ENCODE measurements around the gene TSPAN10. TPM values are rescaled to one million over a fixed set of nuclear protein-coding genes. Genes with fewer than 3 reads are reported as not detected.

TSPAN10 gene
- total RNA-seq, 1 experiment from 2014 or later = 0.47 TPM

- Histone ChIP-seq H3K4me1 (replicated peaks) (peaks cover 29% of the 10 kb centered on the region), H3K4me3 (no peak overlapping the region), H3K36me3 (peaks cover 61% of the 10 kb centered on the region), H3K27me3 (replicated peaks) (no peaks in the 10 kb centered on the region), H3K27ac (no peak overlapping the region), H3K9me3 (replicated peaks) (no peaks in the 10 kb centered on the region)
- DNase-seq (ENCODE audit: low read depth in 1 of 2, low spot score in 2 of 2) = peak; percentile 57 to 87
Observed at GRCh38 chr17:81681672-81682071, 44.7 kb downstream of the TSPAN10 start.

- H3K27me3 ChIP-seq (replicated peaks) = no peaks in the 10 kb centered on the region
- H3K27ac ChIP-seq = peak overlapping the region; percentile 56
- peak overlapping the region; percentile 98 for H3K4me3 ChIP-seq
- H3K36me3 ChIP-seq = peaks cover 69% of the 10 kb centered on the region
- H3K4me1 ChIP-seq (replicated peaks) = peaks cover 29% of the 10 kb centered on the region
- DNase-seq (ENCODE audit: low read depth in 1 of 2, low spot score in 2 of 2) = peak in 1 of 2 experiments; percentile 46
- H3K9me3 ChIP-seq (replicated peaks) = no peaks in the 10 kb centered on the region
Observed at GRCh38 chr17:81682565-81683207, 45.7 kb downstream of the TSPAN10 start.

DNA sequence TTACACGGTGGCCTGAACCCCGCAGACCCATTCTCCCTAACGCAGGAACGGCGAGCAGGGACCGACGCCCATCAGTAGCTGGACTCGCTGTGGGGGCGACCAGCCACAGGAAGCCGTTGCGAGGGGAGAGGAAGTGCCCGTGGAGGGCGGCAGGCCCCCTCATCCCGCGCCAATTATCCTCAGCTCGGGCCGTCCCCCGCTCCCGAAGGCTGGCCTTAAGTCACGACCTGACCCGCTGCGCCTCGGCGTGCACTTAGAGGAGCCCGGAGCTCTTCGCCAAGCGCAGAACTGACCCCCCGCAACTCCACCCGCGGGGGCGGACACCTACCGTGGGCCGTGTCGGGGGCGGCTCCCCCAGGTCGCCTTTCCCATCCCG, 46.2 kb downstream of the TSPAN10 start:
- no peaks in the 10 kb centered on the region for H3K27me3 ChIP-seq (replicated peaks)
- peaks cover 29% of the 10 kb centered on the region for H3K4me1 ChIP-seq (replicated peaks)
- H3K9me3 ChIP-seq (replicated peaks) = no peaks in the 10 kb centered on the region
- peak; percentile 62 to 63 for DNase-seq (ENCODE audit: low read depth in 1 of 2, low spot score in 2 of 2)
- H3K4me3 ChIP-seq = peak overlapping the region; percentile 98
- peaks cover 74% of the 10 kb centered on the region for H3K36me3 ChIP-seq
- peak overlapping the region; percentile 56 for H3K27ac ChIP-seq

DNA sequence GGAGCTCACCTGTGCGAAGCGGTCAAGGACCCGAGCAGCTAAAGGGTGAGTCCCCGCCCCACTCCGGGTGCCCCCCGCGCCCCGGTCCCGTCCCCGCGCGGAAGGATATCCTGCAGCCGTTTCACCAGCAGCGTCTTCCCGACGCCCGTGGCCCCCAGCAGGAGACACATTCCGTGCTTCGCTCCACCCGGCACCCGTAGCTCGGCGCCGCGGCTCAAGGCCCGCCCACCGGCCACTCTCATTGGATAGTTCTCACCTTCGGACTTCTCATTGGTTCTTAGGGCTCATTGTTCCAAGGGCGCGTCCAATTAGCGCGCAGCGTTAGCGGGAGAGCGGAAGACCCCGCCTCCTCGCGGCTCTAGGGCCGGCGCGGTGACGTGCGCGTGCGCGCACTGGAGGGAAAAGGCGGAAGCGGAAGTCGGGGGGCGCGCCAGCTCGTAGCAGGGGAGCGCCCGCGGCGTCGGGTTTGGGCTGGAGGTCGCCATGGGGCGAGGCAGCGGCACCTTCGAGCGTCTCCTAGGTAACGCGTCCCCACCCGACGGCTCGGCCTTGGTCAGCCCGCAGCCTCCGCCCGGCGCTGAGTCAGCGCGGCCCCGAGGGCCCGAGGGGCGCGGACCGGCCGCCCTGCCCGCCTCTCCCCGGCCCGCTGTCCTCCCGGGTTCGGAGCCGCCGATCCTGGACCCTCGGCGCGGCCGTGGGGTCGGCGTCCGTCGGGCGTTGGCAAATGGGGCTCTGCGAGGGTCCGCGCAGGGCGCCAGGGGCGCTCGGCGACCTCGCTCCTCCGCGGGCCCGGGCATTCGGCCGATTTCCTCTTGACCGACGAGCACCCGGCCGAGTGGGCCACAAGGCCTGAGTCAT, 46.8 kb downstream of the TSPAN10 start, which contains the start of the genes ARL16 and HGS:
Gene ARL16 (minus strand): TSS at position 214 of the 858 bp plus-strand sequence. CDS start 44 bp downstream, at position 170.
Gene HGS (plus strand): TSS at position 428 of the 858 bp plus-strand sequence. CDS start 56 bp downstream, at position 484.
- Histone ChIP-seq H3K9me3 (replicated peaks) (no peaks in the 10 kb centered on the region), H3K36me3 (peaks cover 81% of the 10 kb centered on the region), H3K27me3 (replicated peaks) (no peaks in the 10 kb centered on the region)

GRCh38 chr17:81684442-81684911, 47.5 kb downstream of the TSPAN10 start:
- H3K27me3 ChIP-seq (replicated peaks) = no peaks in the 10 kb centered on the region
- peak overlapping the region; percentile 98 for H3K4me3 ChIP-seq
- peaks cover 29% of the 10 kb centered on the region for H3K4me1 ChIP-seq (replicated peaks)
- peak overlapping the region; percentile 94 for H3K27ac ChIP-seq
- H3K36me3 ChIP-seq = peaks cover 85% of the 10 kb centered on the region
- H3K9me3 ChIP-seq (replicated peaks) = no peaks in the 10 kb centered on the region
- no peak for DNase-seq (ENCODE audit: low read depth in 1 of 2, low spot score in 2 of 2)

More for the DNA sequence above, 46.8 kb downstream of the TSPAN10 start, which contains the start of the genes ARL16 and HGS:
- peak within 1 kb of the TSS; percentile 98 for H3K4me3 ChIP-seq
- H3K27ac ChIP-seq = peak within 1 kb of the TSS; percentile 94
- peak; percentile 99 to 100 for DNase-seq (ENCODE audit: low read depth in 1 of 2, low spot score in 2 of 2)
- peaks cover 29% of the 10 kb centered on the region for H3K4me1 ChIP-seq (replicated peaks)

DNA sequence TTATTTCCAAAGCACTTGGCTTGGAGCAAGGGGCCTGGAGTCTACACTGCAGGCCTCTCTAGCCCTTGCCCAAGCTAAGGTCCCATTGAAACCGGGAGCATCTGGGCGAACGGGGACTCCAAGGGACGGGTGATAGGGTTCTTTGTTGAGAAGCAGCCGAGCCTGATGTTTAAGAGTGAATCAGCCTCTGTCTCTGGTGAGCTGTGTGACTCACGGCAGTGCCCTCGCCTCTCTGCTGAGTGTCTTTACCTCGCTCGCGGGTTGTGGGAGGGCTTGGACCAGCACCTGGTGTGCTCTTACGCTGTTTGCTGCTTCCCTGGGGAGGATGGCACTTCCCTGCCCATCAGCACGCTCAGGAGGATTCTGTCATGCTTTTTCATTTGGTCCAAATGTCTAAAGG, 48.1 kb downstream of the TSPAN10 start:
- Histone ChIP-seq H3K4me3 (peak overlapping the region; percentile 98), H3K4me1 (replicated peaks) (peaks cover 29% of the 10 kb centered on the region), H3K9me3 (replicated peaks) (no peaks in the 10 kb centered on the region), H3K27ac (peak overlapping the region; percentile 94), H3K36me3 (peaks cover 89% of the 10 kb centered on the region), H3K27me3 (replicated peaks) (no peaks in the 10 kb centered on the region)
- peak; percentile 52 to 82 for DNase-seq (ENCODE audit: low read depth in 1 of 2, low spot score in 2 of 2)

DNA sequence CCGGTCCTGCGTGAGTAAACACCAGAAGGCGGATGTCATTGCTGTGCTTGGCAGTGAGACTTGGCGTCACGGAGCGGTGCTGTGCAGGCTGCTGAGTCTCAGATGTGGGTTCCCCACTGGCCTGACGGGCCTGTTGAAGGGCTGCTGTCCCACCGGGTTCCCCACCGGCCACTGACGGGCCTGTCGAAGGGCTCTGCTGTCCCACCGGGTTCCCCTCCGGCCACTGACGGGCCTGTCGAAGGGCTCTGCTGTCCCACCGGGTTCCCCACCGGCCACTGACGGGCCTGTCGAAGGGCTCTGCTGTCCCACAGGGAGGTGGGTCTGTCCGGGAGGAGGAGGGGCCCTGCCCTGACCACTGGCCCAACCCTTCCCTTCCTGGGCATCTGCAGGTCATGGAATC, 49.6 kb downstream of the TSPAN10 start:
- H3K27ac ChIP-seq = no peak overlapping the region
- peaks cover 27% of the 10 kb centered on the region for H3K4me1 ChIP-seq (replicated peaks)
- no peak overlapping the region for H3K4me3 ChIP-seq
- no peaks in the 10 kb centered on the region for H3K9me3 ChIP-seq (replicated peaks)
- DNase-seq (ENCODE audit: low read depth in 1 of 2, low spot score in 2 of 2) = no peak
- peaks cover 90% of the 10 kb centered on the region for H3K36me3 ChIP-seq
- no peaks in the 10 kb centered on the region for H3K27me3 ChIP-seq (replicated peaks)

- Histone ChIP-seq H3K4me1 (replicated peaks) (peaks cover 16% of the 10 kb centered on the region), H3K36me3 (peaks cover 94% of the 10 kb centered on the region), H3K27ac (no peak overlapping the region), H3K27me3 (replicated peaks) (no peaks in the 10 kb centered on the region), H3K9me3 (replicated peaks) (no peaks in the 10 kb centered on the region), H3K4me3 (no peak overlapping the region)
- no peak for DNase-seq (ENCODE audit: low read depth in 1 of 2, low spot score in 2 of 2)
Observed at GRCh38 chr17:81687770-81688541, 51.0 kb downstream of the TSPAN10 start.

DNA sequence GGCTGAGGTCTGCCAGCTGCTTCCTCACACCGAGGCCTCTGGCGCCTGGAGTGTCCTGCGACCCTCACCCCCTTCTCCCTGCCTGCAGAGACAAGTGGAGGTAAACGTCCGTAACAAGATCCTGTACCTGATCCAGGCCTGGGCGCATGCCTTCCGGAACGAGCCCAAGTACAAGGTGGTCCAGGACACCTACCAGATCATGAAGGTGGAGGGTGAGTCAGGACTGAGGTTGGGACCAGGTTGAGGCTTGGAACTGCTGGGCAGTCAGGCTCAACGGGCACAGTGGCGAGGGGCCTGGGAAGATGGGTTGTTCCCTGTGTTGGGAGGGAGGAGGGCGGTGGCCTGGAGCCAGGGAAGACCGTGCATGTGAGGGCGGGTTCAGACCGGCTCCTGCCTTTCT, 51.6 kb downstream of the TSPAN10 start:
- no peaks in the 10 kb centered on the region for H3K9me3 ChIP-seq (replicated peaks)
- H3K36me3 ChIP-seq = peaks cover 97% of the 10 kb centered on the region
- no peak overlapping the region for H3K4me3 ChIP-seq
- no peak for DNase-seq (ENCODE audit: low read depth in 1 of 2, low spot score in 2 of 2)
- no peak overlapping the region for H3K27ac ChIP-seq
- peaks cover 16% of the 10 kb centered on the region for H3K4me1 ChIP-seq (replicated peaks)
- no peaks in the 10 kb centered on the region for H3K27me3 ChIP-seq (replicated peaks)

DNA sequence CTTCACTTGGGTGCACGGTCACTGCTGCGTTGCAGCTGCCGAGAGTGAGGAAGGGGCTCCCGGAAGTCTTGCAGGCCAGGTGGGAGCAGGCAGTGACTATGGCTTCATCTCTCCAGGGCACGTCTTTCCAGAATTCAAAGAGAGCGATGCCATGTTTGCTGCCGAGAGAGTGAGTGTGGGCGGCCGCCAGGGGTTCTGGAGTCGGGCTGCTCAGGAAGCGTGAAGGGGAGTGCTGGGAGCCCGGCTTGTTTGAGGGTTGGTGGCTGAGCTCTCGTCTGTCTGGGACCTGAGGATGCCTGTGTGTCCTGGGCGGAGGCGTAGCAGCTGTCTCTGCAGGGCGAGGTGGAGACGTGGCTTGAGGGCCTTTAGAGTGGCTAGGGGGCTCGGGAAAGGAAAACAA, 53.1 kb downstream of the TSPAN10 start:
- no peaks in the 10 kb centered on the region for H3K9me3 ChIP-seq (replicated peaks)
- H3K36me3 ChIP-seq = peaks cover 100% of the 10 kb centered on the region

GRCh38 chr17:81690549-81690948, 53.6 kb downstream of the TSPAN10 start:
- Histone ChIP-seq H3K9me3 (replicated peaks) (no peaks in the 10 kb centered on the region), H3K36me3 (peaks cover 100% of the 10 kb centered on the region), H3K27ac (no peak overlapping the region), H3K4me1 (replicated peaks) (peaks cover 2% of the 10 kb centered on the region), H3K4me3 (no peak overlapping the region), H3K27me3 (replicated peaks) (no peaks in the 10 kb centered on the region)
- DNase-seq (ENCODE audit: low read depth in 1 of 2, low spot score in 2 of 2) = no peak

More for the DNA sequence above, 53.1 kb downstream of the TSPAN10 start:
- Histone ChIP-seq H3K4me3 (no peak overlapping the region), H3K4me1 (replicated peaks) (peaks cover 6% of the 10 kb centered on the region), H3K27ac (no peak overlapping the region), H3K27me3 (replicated peaks) (no peaks in the 10 kb centered on the region)
- no peak for DNase-seq (ENCODE audit: low read depth in 1 of 2, low spot score in 2 of 2)

DNA sequence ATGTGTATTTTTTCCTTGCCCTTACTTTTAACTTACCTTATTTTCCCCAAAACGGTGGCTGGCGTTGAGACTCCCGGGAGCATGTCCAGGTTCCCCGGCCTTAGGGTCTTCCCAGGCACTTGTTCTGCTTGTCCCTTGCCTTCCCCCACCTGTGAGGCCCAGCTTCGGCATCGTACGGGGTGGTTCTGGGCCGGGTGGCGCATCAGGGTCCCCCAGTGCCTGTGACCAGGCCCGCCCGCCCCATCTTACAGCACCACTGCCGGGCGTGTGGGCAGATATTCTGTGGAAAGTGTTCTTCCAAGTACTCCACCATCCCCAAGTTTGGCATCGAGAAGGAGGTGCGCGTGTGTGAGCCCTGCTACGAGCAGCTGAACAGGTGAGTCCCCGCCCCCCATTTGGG, 54.2 kb downstream of the TSPAN10 start:
- H3K4me3 ChIP-seq = no peak overlapping the region
- no peaks in the 10 kb centered on the region for H3K4me1 ChIP-seq (replicated peaks)
- no peak for DNase-seq (ENCODE audit: low read depth in 1 of 2, low spot score in 2 of 2)
- H3K9me3 ChIP-seq (replicated peaks) = no peaks in the 10 kb centered on the region
- no peak overlapping the region for H3K27ac ChIP-seq
- H3K27me3 ChIP-seq (replicated peaks) = no peaks in the 10 kb centered on the region
- peaks cover 100% of the 10 kb centered on the region for H3K36me3 ChIP-seq

GRCh38 chr17:81691608-81692007, 54.6 kb downstream of the TSPAN10 start:
- Histone ChIP-seq H3K9me3 (replicated peaks) (no peaks in the 10 kb centered on the region), H3K4me3 (no peak overlapping the region), H3K4me1 (replicated peaks) (no peaks in the 10 kb centered on the region), H3K36me3 (peaks cover 100% of the 10 kb centered on the region), H3K27me3 (replicated peaks) (no peaks in the 10 kb centered on the region), H3K27ac (no peak overlapping the region)
- DNase-seq (ENCODE audit: low read depth in 1 of 2, low spot score in 2 of 2) = no peak
